ENCODE results near the gene KDELR1. TPM values are rescaled to one million over a fixed set of nuclear protein-coding genes. Genes with fewer than 3 reads are reported as not detected.

Gene KDELR1
- total and polyA plus RNA-seq, 2 donors (not counting 3 experiments of a cell fraction or from before 2014, with no cell fraction given): 199 to 224 TPM

DNA sequence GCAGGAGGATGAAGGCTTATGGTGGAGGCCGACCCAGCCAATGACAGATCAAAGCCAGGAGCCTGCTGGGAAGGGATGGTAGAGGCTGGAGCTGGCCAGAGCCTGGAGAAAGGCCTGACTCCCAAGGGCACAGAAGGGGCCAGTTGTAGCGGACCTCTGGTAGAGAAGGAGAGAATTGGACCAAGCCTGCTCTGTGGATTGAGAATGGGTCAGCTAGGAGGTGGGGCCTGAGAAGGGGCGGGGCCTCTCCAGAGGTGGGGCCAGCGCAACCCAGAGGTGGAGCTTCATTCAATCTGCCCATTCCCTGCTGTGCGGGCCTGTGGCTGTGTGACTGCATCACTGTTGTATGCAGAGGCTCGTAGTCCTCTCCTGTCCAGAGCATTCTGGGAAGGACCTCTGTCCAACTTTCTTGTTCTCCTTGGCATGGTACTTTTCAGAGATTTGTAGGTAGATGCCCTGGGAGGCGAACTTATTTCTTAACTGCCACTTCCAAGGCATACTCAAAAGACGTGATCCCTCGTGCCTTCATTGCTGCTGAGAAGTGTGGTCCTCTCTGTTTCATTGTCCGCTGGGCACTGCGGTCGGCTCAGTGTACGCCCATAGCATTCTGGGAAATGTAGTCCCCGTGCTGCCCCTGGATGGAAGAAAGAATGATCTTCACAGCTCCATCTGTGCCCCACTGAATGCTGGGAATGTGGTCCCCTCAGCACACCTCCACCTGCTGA is 8.8 kb upstream of the KDELR1 start:
- Histone ChIP-seq H4K20me1 (replicated peaks; ENCODE audit: control insufficient read depth, extremely low read depth, insufficient read depth, low read length) (no peaks in the 10 kb centered on the region), H3K27me3 (ENCODE audit: control insufficient read depth in 2 of 2, insufficient read depth in 2 of 2, low read length in 2 of 2) (peaks cover 10 to 12% of the 10 kb centered on the region in 2 experiments), H3K9ac (replicated peaks; ENCODE audit: extremely low read depth, insufficient read depth, low read length) (no peak overlapping the region), H3K4me3 (replicated peaks in 1 of 3; ENCODE audit: insufficient read depth in 1 of 3, low read depth in 1 of 3, low read length in 3 of 3) (peak overlapping the region in 1 of 3 experiments; percentile 11), H3K4me2 (ENCODE audit: insufficient read depth, low read length) (peak overlapping the region; percentile 48), H3K27ac (ENCODE audit: insufficient read depth, low read depth, low read length) (no peak overlapping the region), H3K79me2 (ENCODE audit: control insufficient read depth, insufficient read depth, low read length) (no peaks in the 10 kb centered on the region), H3K4me1 (ENCODE audit: control insufficient read depth, extremely low read depth, insufficient read depth, low read length) (peaks cover 10% of the 10 kb centered on the region), H3K9me1 (replicated peaks; ENCODE audit: control insufficient read depth, extremely low read depth, insufficient read depth, low read length) (no peaks in the 10 kb centered on the region), H3K9me3 (replicated peaks; ENCODE audit: control insufficient read depth, insufficient read depth, low read length) (no peaks in the 10 kb centered on the region), H3K36me3 (ENCODE audit: control insufficient read depth in 2 of 2, extremely low read depth in 1 of 2, insufficient read depth in 2 of 2, low read length in 2 of 2) (no peaks in the 10 kb centered on the region), H2AFZ (ENCODE audit: low read depth, low read length) (peak overlapping the region; percentile 72)
- peak; percentile 78 for FAIRE-seq
- dilution Hi-C loops (cut with MboI; ENCODE audit: extremely low pct_ligation_motif_present, low sequenced_read_pairs) (no loop called here), intact Hi-C loops (cut with micrococcal nuclease) (no loop called here)
- peak; percentile 75 for DNase-seq (ENCODE audit: low read depth, low spot score)
- ChIA-PET POLR2A (interaction anchor here (0.7 to 0.9 kb wide), 2 partner anchors 36 to 46 kb away, joined by 4 to 5 read pairs; partner anchors contain the start of genes SYNGR4 and TMEM143), CTCF (interaction anchor here (0.7 to 3.1 kb wide), 3 partner anchors 9 to 45 kb away, joined by 3 to 22 read pairs (median 8); partner anchors contain the start of gene KDELR1)
- BruUV-seq (replicated peaks): no TSS peak
- TF ChIP-seq POLR2A (IDR thresholded peaks at IDR 0.05; ENCODE audit: low read depth, low read length) (peak; percentile 55), MYC (IDR thresholded peaks at IDR 0.05; ENCODE audit: low read depth, low read length) (no peak)
- TF ChIP-seq, protein P1, sequence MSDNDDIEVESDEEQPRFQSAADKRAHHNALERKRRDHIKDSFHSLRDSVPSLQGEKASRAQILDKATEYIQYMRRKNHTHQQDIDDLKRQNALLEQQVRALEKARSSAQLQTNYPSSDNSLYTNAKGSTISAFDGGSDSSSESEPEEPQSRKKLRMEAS (IDR thresholded peaks at IDR 0.05; ENCODE audit: insufficient read depth, insufficient read length): no peak

DNA sequence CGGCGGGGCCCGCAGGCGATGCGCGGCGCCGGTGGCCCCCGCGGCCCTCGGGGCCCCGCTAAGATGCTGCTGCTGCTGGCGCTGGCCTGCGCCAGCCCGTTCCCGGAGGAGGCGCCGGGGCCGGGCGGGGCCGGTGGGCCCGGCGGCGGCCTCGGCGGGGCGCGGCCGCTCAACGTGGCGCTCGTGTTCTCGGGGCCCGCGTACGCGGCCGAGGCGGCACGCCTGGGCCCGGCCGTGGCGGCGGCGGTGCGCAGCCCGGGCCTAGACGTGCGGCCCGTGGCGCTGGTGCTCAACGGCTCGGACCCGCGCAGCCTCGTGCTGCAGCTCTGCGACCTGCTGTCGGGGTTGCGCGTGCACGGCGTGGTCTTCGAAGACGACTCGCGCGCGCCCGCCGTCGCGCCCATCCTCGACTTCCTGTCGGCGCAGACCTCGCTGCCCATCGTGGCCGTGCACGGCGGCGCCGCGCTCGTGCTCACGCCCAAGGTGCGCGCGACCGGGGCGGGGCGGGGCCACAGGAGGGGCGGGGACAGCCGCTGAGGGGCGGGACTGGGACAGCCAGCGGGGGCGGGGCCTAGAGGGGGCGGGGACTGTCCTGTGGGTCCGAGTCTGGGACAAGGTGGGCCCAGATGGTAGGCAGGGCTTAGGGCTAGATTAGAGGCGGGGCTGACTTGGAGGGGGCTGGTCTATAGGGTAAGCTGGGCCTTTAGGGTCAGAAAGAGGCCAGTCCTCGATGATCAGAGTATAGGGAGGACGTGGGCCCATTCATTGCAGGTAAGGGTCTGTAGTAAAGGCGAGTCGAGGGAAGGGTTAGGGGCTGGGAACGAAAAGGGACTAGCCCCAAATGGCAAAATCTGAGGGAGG is 7.3 kb upstream of the KDELR1 start:
- intact Hi-C loops (cut with micrococcal nuclease): loop anchor here (2.0 to 5.0 kb wide), 3 partner anchors 16 to 84 kb away; partner anchors contain the start of gene GRWD1
- Histone ChIP-seq H3K27me3 (ENCODE audit: control insufficient read depth in 2 of 2, insufficient read depth in 2 of 2, low read length in 2 of 2) (peaks cover 21 to 23% of the 10 kb centered on the region in 2 experiments), H3K4me3 (replicated peaks in 1 of 3; ENCODE audit: insufficient read depth in 1 of 3, low read depth in 1 of 3, low read length in 3 of 3) (peak overlapping the region; percentile 29 to 38 (median 32)), H3K9me3 (replicated peaks; ENCODE audit: control insufficient read depth, insufficient read depth, low read length) (no peaks in the 10 kb centered on the region), H3K79me2 (ENCODE audit: control insufficient read depth, insufficient read depth, low read length) (no peaks in the 10 kb centered on the region), H2AFZ (ENCODE audit: low read depth, low read length) (peak overlapping the region; percentile 58), H4K20me1 (replicated peaks; ENCODE audit: control insufficient read depth, extremely low read depth, insufficient read depth, low read length) (no peaks in the 10 kb centered on the region), H3K4me2 (ENCODE audit: insufficient read depth, low read length) (peak overlapping the region; percentile 36), H3K9me1 (replicated peaks; ENCODE audit: control insufficient read depth, extremely low read depth, insufficient read depth, low read length) (no peaks in the 10 kb centered on the region), H3K9ac (replicated peaks; ENCODE audit: extremely low read depth, insufficient read depth, low read length) (peak overlapping the region; percentile 14), H3K27ac (ENCODE audit: insufficient read depth, low read depth, low read length) (no peak overlapping the region), H3K36me3 (ENCODE audit: control insufficient read depth in 2 of 2, extremely low read depth in 1 of 2, insufficient read depth in 2 of 2, low read length in 2 of 2) (no peaks in the 10 kb centered on the region), H3K4me1 (ENCODE audit: control insufficient read depth, extremely low read depth, insufficient read depth, low read length) (peaks cover 10% of the 10 kb centered on the region)
- FAIRE-seq (peak; percentile 67), DNase-seq (ENCODE audit: low read depth, low spot score) (peak; percentile 74)
- CTCF ChIA-PET: no interaction called here
- dilution Hi-C loops (cut with MboI; ENCODE audit: extremely low pct_ligation_motif_present, low sequenced_read_pairs): no loop called here
- POLR2A ChIA-PET: no interaction called here
- no TSS peak for BruUV-seq (replicated peaks)
- TF ChIP-seq POLR2AphosphoS5 (IDR thresholded peaks at IDR 0.05; ENCODE audit: insufficient read depth, low read depth, low read length) (peak; percentile 78), GATA2 (IDR thresholded peaks at IDR 0.05; ENCODE audit: insufficient read depth, insufficient read length, low read depth, low read length) (no peak)
- TF ChIP-seq, protein P1 (IDR thresholded peaks at IDR 0.05; ENCODE audit: insufficient read depth, insufficient read length): peak; percentile 52
